Omental fat pad (tissue), 4 donors: Measurements from ENCODE around the gene MAGI2. TPM values are rescaled to one million over a fixed set of nuclear protein-coding genes. Genes with fewer than 3 reads are reported as not detected.

Experiments
- ATAC-seq: fragments of 150-250 bp; one replicate; pipeline ENCODE4 v1.9.1; 2016; ENCODE audit warnings: mild to moderate bottlenecking, moderate library complexity; ENCODE audit not compliant: low FRiP score
- DNase-seq: peaks from one replicate; pipeline ENCODE4 v3.0.0-alpha.2; 2019; ENCODE audit warnings: low spot score
- CTCF ChIP-seq, 3 donors: fragments of 450-650 bp; IDR thresholded peaks; one replicate each; pipeline ENCODE4 v1.5.1; 2016 to 2017; ENCODE audit warnings: antibody characterized with exemption in 3 of 3, mild to moderate bottlenecking in 3 of 3, moderate library complexity in 2 of 3
- total RNA-seq, 4 donors: library from RNA; depleted of rRNA; stranded (reverse); fragments of >200 nt; gene quantifications; one replicate each; pipeline ENCODE4 v1.1.0, GENCODE V29; 2016

Gene MAGI2
- total RNA-seq, 4 donors from 2014 or later, result 9.3 to 20.6 (median 13.2) TPM

GRCh38 chr7:79268730-79269129 lies 184.7 kb downstream of the MAGI2 start:
- DNase-seq (no peak), ATAC-seq (no peak)
- no peak for TF ChIP-seq CTCF (IDR thresholded peaks at IDR 0.05)

GRCh38 chr7:79258826-79259225 lies 194.6 kb downstream of the MAGI2 start:
- DNase-seq (no peak), ATAC-seq (no peak)
- TF ChIP-seq CTCF (IDR thresholded peaks at IDR 0.05), result no peak

- DNase-seq, result no peak
- TF ChIP-seq CTCF (IDR thresholded peaks at IDR 0.05), result no peak
- no peak for ATAC-seq
These were observed 195.5 kb downstream of the MAGI2 start for GRCh38 chr7:79257959-79258358.

GRCh38 chr7:79245623-79246249 lies 207.7 kb downstream of the MAGI2 start:
- TF ChIP-seq CTCF (IDR thresholded peaks at IDR 0.05), result no peak
- DNase-seq, result no peak
- no peak for ATAC-seq

DNA sequence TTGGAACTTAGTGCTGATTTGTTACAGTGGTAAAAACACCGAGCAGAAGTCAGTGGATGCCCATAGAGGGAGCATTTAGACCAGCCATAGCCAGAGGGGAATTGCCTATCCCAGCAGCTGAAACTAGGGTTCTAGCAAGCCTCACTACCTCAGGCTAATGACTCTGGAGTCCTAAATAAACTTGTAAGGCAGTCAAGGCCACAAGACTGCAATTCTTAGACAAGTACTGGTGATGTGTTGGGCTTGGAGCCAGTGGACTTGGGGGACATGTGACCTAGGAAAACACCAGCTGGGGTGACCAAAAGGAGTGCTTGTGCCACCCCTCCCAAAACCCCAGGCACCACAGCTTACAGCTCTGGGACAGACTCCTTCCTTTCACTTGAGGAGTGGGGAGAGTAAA lies 209.0 kb downstream of the MAGI2 start:
- no peak for ATAC-seq
- no peak for DNase-seq
- no peak for TF ChIP-seq CTCF (IDR thresholded peaks at IDR 0.05)

- ATAC-seq (no peak), DNase-seq (no peak)
- TF ChIP-seq CTCF (IDR thresholded peaks at IDR 0.05), result no peak
These were observed 212.0 kb downstream of the MAGI2 start for GRCh38 chr7:79241288-79242060.

GRCh38 chr7:79240413-79240812 lies 213.1 kb downstream of the MAGI2 start:
- no peak for TF ChIP-seq CTCF (IDR thresholded peaks at IDR 0.05)
- ATAC-seq, result no peak
- no peak for DNase-seq
